Upper lobe of right lung (tissue), 1 donor: Measurements from ENCODE around the gene MAMDC2. TPM values are rescaled to one million over a fixed set of nuclear protein-coding genes. Genes with fewer than 3 reads are reported as not detected.

Experiments used
- ATAC-seq: fragments of 200-7000 bp; cut with Tn5 transposase; one replicate; pipeline ENCODE4 v1.9.1; 2020; ENCODE audit warnings: mild to moderate bottlenecking, moderate library complexity
- DNase-seq: peaks from one replicate; pipeline ENCODE4 v3.0.0-alpha.2; 2020
- H3K27ac ChIP-seq: fragments of 200-600 bp; one replicate; pipeline ENCODE4 v1.8.0; 2022
- H3K27me3 ChIP-seq: fragments of 200-600 bp; one replicate; pipeline ENCODE4 v1.8.0; 2022; ENCODE audit warnings: mild to moderate bottlenecking
- H3K36me3 ChIP-seq: fragments of 200-600 bp; one replicate; pipeline ENCODE4 v1.8.0; 2022
- H3K4me1 ChIP-seq: fragments of 200-600 bp; one replicate; pipeline ENCODE4 v1.8.0; 2022
- H3K4me3 ChIP-seq: fragments of 200-600 bp; one replicate; pipeline ENCODE4 v1.8.0; 2022; ENCODE audit warnings: mild to moderate bottlenecking
- H3K9me3 ChIP-seq: fragments of 200-600 bp; one replicate; pipeline ENCODE4 v1.8.0; 2022
- CTCF ChIP-seq: fragments of 200-600 bp; IDR thresholded peaks from one replicate; pipeline ENCODE4 v1.8.0; 2022; ENCODE audit warnings: antibody characterized with exemption
- intact Hi-C: fragments of 100-400 bp; cut with DNase I; formaldehyde crosslinking; loops from one replicate; pipeline ENCODE4 v1.11.0; 2022
- total RNA-seq: library from RNA; stranded (reverse); fragmentation: NEBNext Ultra II Directional; extraction: Animal tissue kit (Norgen Biotek cat#: 25700); gene quantifications from one replicate; pipeline ENCODE4 v1.2.1, GENCODE V29; 2021
- donor health status: DM: no; HTN: yes; CAD: no; lungs with severe emphysema.

Gene MAMDC2
- total RNA-seq, 1 donor from 2014 or later, result 72.0 TPM

- H3K27me3 ChIP-seq, result no peaks in the 10 kb centered on the region
- TF ChIP-seq CTCF, result no peak
- no peak overlapping the region for H3K27ac ChIP-seq
- H3K9me3 ChIP-seq, result no peaks in the 10 kb centered on the region
- intact Hi-C loops, result loop anchor here (10.0 kb wide), 1 partner anchor 150 kb away; no protein-coding TSS in a partner anchor
- H3K36me3 ChIP-seq, result no peaks in the 10 kb centered on the region
- DNase-seq (no peak), ATAC-seq (no peak)
- peaks cover 4% of the 10 kb centered on the region for H3K4me1 ChIP-seq
- no peak overlapping the region for H3K4me3 ChIP-seq
Observed at GRCh38 chr9:70114898-70115297, 71.2 kb downstream of the MAMDC2 start.

GRCh38 chr9:70117835-70118319 is 74.2 kb downstream of the MAMDC2 start:
- no peak overlapping the region for H3K4me3 ChIP-seq
- H3K9me3 ChIP-seq, result no peaks in the 10 kb centered on the region
- H3K27ac ChIP-seq, result no peak overlapping the region
- no peak for TF ChIP-seq CTCF
- no peaks in the 10 kb centered on the region for H3K36me3 ChIP-seq
- no peaks in the 10 kb centered on the region for H3K4me1 ChIP-seq
- H3K27me3 ChIP-seq, result no peaks in the 10 kb centered on the region
- ATAC-seq (no peak), DNase-seq (no peak)
- intact Hi-C loops, result loop anchor here (10.0 kb wide), 1 partner anchor 153 kb away; no protein-coding TSS in a partner anchor

- Histone ChIP-seq H3K4me3 (no peak overlapping the region), H3K27me3 (no peaks in the 10 kb centered on the region), H3K9me3 (no peaks in the 10 kb centered on the region), H3K4me1 (no peaks in the 10 kb centered on the region), H3K27ac (peak overlapping the region; percentile 48), H3K36me3 (no peaks in the 10 kb centered on the region)
- intact Hi-C loops, result loop anchor here (10.0 kb wide), 1 partner anchor 155 kb away; no protein-coding TSS in a partner anchor
- DNase-seq (no peak), ATAC-seq (no peak)
- TF ChIP-seq CTCF, result no peak
Observed at GRCh38 chr9:70119786-70120185, 76.1 kb downstream of the MAMDC2 start.

- intact Hi-C loops, result no loop called here
- ATAC-seq (peak; percentile 53), DNase-seq (no peak)
- no peak for TF ChIP-seq CTCF
- H3K4me1 ChIP-seq, result no peaks in the 10 kb centered on the region
- no peaks in the 10 kb centered on the region for H3K9me3 ChIP-seq
- H3K27ac ChIP-seq, result peak overlapping the region; percentile 48
- H3K27me3 ChIP-seq, result no peaks in the 10 kb centered on the region
- H3K36me3 ChIP-seq, result no peaks in the 10 kb centered on the region
- no peak overlapping the region for H3K4me3 ChIP-seq
Observed at GRCh38 chr9:70120834-70121510, 77.3 kb downstream of the MAMDC2 start.

- intact Hi-C loops, result no loop called here
- DNase-seq (no peak), ATAC-seq (no peak)
- H3K9me3 ChIP-seq, result no peaks in the 10 kb centered on the region
- peaks cover 4% of the 10 kb centered on the region for H3K4me1 ChIP-seq
- H3K27me3 ChIP-seq, result no peaks in the 10 kb centered on the region
- no peaks in the 10 kb centered on the region for H3K36me3 ChIP-seq
- no peak overlapping the region for H3K4me3 ChIP-seq
- TF ChIP-seq CTCF, result no peak
- H3K27ac ChIP-seq, result no peak overlapping the region
Observed at GRCh38 chr9:70121818-70122436, 78.3 kb downstream of the MAMDC2 start.
